HG03025 (cell line): ENCODE data around the gene SH2D4B.
"Not testable (repeated sequence)": the region's sequence is repeated elsewhere in the genome, so short reads cannot be mapped to it uniquely, and the experiment has no call there.

ENCODE experiments used
- ATAC-seq: cut with Tn5 transposase; IDR thresholded peaks from one replicate; pipeline ENCODE4 v1.9.1; 2021; ENCODE audit warnings: mild to moderate bottlenecking, moderate library complexity; ENCODE audit not compliant: unreplicated experiment, low FRiP score

Gene SH2D4B

GRCh38 chr10:80522756-80523363 lies 14.8 kb upstream of the SH2D4B start:
- ATAC-seq: no peak

GRCh38 chr10:80523773-80524172 lies 13.9 kb upstream of the SH2D4B start:
- ATAC-seq: no peak

- ATAC-seq: no peak
Observed at GRCh38 chr10:80524190-80524909, 13.4 kb upstream of the SH2D4B start.

GRCh38 chr10:80526218-80526617 lies 11.5 kb upstream of the SH2D4B start:
- ATAC-seq: no peak

- no peak for ATAC-seq
Observed at GRCh38 chr10:80526742-80527141, 11.0 kb upstream of the SH2D4B start.

- ATAC-seq: no peak
Observed at GRCh38 chr10:80528185-80528700, 9.5 kb upstream of the SH2D4B start.

GRCh38 chr10:80528901-80529300 lies 8.8 kb upstream of the SH2D4B start:
- no peak for ATAC-seq

GRCh38 chr10:80529604-80530003 lies 8.1 kb upstream of the SH2D4B start:
- no peak for ATAC-seq

GRCh38 chr10:80530251-80530650 lies 7.5 kb upstream of the SH2D4B start:
- no peak for ATAC-seq

- no peak for ATAC-seq
Observed at GRCh38 chr10:80530816-80531215, 6.9 kb upstream of the SH2D4B start.

- no peak for ATAC-seq
Observed at GRCh38 chr10:80532571-80532970, 5.1 kb upstream of the SH2D4B start.

- ATAC-seq: not testable (repeated sequence)
Observed at GRCh38 chr10:80534059-80534458, 3.6 kb upstream of the SH2D4B start.

- not testable (repeated sequence) for ATAC-seq
Observed at GRCh38 chr10:80534646-80535045, 3.1 kb upstream of the SH2D4B start.

- peak; percentile 84 for ATAC-seq
Observed at GRCh38 chr10:80535671-80536360, 1.9 kb upstream of the SH2D4B start.

GRCh38 chr10:80536361-80536835 lies 1.3 kb upstream of the SH2D4B start:
- no peak for ATAC-seq

GRCh38 chr10:80537086-80537735 lies 491 bp upstream of the SH2D4B start:
- no peak for ATAC-seq

- no peak for ATAC-seq
Observed at GRCh38 chr10:80538481-80539185, 931 bp downstream of the SH2D4B start.

GRCh38 chr10:80539421-80540031 lies 1.8 kb downstream of the SH2D4B start:
- no peak for ATAC-seq

- no peak for ATAC-seq
Observed at GRCh38 chr10:80540136-80540535, 2.4 kb downstream of the SH2D4B start.

- no peak for ATAC-seq
Observed at GRCh38 chr10:80540618-80540980, 2.9 kb downstream of the SH2D4B start.
